HG02884 (cell line): ENCODE results near the gene TMEM164.

Experiments used
- ATAC-seq: cut with Tn5 transposase; IDR thresholded peaks from one replicate; pipeline ENCODE4 v1.9.1; 2021; ENCODE audit warnings: mild to moderate bottlenecking, moderate library complexity; ENCODE audit not compliant: unreplicated experiment

Gene TMEM164

DNA sequence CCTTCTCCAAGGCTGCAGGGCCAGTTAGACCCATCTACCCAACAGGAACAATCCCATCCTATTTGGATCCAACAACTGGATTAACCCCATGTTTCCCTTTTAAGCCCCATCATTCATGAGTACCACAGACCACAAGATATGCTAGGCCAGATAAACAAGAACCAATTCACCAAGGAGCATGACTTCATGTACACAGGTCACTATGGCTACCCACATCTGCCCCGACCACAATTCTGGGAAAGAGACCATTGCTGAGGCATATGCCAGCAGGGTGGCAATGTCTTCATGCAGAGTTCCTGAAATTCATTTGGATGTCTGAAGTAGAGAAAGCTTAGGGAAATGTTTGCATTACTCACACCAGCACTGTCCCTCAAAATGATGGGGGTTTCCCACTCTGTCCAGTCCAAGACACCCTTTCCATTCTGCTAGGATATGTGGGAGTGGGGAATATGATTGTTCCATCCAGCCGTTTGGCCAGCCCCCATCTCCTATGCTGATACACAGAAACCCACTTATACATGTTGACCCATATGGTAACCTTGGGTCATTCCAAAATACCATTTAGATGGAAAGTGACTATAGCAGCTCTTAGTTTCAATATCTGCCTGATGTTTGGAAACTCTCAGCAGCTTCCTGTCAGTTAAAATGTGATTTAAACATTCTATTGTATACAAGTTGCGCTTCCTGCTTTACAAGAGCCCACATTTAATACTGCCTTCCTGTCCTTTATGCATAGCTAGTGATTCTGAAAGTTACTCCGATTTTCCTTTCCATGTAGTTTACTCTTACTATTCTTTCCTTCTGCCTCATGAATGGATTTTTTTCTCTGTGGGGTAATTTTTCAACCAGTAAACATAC, 186.0 kb downstream of the TMEM164 start:
- ATAC-seq = peak; percentile 74

DNA sequence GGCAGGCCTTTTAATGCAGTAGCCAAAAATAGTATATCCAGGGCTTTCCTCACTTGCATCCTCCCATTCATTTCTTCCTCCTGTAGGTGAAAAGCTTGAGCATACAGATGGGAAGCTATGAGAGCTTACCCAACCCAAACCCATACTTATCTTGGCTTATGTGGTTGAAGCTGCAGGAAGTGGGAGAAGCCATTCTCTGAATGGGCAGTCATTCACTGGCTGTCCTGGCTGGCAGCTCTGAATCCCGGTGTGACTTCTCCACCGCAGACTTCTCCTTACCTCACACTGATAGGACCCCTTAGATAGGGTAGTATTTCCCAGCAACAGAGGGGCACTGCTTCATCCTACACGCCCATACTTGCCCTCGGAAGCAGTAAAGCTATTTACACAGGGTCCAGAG, 189.6 kb downstream of the TMEM164 start:
- no peak for ATAC-seq

GRCh38 chrX:110194977-110195376, 192.1 kb downstream of the TMEM164 start:
- ATAC-seq = no peak

DNA sequence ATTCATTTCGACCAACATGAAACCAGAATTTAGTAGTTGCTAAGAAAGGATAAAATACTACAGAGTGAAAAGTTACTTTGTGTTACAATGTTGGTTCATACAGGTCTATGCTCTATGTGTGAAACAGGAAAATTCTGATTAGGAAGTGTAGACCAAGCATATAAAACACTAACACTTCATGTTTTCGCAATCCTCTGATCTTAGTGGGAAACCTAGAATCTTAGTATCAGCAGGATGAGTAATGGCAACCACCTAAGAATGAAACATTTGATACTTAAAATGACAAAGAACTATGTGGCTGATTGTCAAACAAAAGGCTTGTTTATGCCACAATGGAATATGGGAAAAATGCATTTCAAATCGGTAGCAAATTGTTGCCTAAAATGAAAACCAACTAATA, 198.9 kb downstream of the TMEM164 start:
- no peak for ATAC-seq

DNA sequence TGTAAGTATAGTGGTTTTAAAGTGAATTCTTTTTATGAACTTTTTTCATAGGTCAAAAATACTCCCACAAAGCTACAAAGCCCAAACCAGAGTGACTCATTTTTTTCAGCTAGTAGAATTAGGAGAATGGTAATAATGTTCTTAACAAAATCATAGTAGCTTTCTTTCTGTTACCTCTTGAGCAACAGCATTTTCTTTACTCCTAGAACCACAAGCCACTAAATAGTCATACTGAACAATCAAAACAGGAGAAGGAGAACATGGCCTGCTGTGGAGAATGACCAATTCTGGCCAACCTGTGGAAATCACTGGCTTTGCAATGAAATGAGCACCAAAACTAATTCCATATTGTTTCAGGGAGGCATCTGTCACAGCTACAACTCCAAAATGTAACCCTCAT, 202.1 kb downstream of the TMEM164 start:
- no peak for ATAC-seq

DNA sequence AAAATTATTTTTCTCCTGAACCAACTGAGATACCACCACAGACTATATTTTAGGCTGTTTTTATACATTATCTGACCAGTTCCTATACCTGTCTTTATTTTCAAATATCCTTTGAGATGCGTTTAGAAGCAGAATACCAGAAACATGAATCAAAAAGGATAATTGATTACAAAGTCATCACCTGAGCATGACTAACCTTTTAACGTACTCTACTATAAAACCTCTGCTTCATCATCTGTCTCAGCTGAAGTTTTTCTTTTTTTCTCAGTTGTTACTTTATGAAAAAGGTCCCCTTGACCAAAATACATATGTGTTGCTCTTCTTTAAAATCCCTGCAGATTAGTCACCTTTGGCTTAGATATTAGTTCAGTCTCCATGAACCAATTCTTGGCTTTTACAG, 205.2 kb downstream of the TMEM164 start:
- no peak for ATAC-seq

DNA sequence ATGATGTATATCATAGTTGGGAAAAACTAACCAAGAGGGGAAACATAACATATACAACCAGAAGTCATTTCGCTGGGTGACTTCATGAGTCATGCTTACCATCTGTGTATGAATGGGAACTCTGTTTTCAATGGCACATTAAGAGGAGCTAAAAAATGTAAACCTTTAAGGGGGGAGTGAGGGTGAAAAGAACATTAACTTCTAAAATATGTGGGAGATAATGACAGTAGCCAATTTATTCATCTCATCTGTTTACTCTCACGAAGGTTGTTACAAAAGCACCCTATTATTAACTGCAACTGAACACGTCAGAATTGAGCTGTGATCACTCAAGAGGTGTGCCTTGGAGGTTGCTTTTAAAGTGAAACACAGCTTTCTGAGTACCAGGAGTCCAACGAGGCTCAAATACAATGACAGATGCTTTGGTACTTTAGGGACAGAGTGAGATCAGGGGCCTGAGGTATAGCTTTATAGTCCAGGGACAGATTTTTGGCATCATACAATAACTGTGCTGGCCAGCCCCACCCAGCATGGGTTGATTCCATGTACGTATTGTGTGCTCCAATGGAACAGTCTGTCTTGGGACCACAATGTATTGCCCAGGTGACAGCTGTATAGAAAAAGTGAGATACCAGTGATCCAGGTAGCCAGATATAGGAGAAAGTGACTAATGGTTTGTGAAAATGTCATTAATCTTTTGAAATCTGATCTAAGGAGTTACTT, 207.7 kb downstream of the TMEM164 start:
- ATAC-seq = no peak

DNA sequence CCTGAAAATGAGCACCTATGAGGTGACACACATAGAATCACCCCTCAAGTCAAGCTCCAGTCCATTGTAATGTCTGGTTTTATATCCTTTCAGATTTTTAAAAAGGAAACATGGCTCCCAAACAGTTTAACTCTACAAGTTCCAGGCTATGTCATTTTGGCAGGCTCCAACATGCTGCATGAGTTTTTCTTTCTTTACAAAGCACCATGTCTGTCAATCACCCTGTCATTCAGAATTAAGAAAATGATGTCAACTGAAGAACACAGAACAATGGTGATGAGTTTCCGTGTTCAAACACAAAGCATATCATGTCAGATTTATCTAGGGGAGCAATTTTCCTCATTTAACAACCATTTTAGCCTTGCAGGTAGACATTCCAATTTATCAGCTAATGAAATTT, 208.4 kb downstream of the TMEM164 start:
- no peak for ATAC-seq

DNA sequence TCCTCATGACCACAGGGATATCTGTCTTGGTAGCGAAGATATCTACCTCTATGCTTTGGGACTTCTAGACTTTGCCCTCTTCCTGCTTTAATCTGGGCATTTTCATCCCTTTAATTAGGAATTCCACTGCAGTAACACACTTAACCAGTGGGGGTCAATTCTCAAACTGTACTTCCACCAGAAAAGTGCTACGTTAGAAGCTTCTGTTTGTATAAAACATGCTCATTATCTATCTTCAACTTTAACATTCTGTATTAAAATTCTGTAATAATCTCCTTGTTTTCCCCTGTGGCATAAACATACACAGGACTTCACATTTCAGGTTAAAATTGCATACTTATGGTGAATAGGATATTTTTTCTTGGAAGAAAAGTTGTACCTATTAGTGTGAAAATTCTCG, 209.4 kb downstream of the TMEM164 start:
- no peak for ATAC-seq

DNA sequence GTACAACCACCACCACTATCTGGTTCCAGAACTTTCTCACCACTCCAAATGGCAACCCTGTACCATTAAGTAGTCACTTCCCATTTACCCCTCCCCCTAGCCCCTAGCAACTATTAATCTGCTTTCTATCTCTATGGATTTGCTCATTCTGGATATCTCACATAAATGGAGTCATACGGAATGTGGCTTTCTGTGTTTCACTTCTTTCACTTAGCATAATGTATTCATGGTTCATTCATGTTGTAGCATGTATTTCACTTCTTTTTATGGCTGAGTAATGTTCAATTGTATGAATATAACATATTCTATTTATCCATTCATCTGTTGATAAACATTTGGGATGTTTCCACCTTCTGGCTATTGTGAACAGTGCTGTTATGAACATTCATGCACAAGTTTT, 210.3 kb downstream of the TMEM164 start:
- no peak for ATAC-seq

- ATAC-seq = no peak
Observed at GRCh38 chrX:110214684-110215083, 211.8 kb downstream of the TMEM164 start.

GRCh38 chrX:110215411-110215810, 212.5 kb downstream of the TMEM164 start:
- ATAC-seq = no peak

GRCh38 chrX:110216027-110216426, 213.1 kb downstream of the TMEM164 start:
- no peak for ATAC-seq

GRCh38 chrX:110218591-110218990, 215.7 kb downstream of the TMEM164 start:
- ATAC-seq = no peak

DNA sequence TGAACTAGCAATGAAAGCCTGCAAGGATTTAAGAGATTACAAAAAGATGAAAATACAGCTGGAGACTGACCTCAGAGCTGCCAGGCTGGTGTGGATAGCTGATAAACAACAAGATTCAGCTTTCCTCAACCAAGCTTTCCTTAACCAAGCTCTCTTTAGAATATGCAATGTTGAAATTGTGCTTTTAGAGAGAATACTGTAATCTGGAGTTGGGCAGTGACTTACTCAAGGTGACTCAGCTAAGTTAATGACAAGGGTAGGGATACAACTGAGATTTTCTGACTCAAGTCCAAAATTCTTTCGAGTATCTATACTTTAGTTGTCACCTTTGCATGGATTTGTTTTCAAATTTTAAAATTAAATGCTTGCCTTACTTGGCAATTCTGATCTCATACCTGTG, 217.0 kb downstream of the TMEM164 start:
- no peak for ATAC-seq

DNA sequence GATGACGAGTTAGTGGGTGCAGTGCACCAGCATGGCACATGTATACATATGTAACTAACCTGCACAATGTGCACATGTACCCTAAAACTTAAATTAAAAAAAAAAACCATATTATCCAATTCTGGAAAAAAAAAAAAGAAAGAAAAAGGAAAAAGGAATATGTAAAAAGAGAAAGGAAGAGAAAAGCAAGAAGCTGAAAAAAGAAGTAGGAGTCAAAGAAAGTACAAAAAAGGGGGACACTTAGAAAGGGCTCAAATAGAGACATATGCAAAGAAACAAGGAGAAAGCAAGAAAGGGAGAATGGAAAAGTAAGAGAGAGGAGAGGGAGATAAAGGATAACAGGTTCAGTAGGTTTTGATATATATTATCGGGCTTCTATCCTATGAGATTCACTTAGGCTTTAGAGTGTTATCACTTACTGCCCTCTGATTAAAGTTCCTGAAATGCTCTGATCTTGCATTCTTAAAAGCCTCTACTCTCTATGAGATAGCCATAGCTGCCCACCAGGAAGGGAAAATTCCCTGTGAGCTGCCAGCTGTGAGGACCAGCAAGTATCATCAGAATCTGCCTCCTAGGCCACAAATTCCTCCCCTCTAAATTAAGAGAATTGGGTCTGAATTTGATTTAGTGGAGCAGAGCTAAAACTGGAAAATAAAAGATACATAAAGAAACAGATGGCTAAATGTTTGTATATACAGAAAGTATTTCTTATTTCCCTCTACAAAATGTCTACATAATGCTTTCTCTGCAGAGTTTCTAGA, 219.8 kb downstream of the TMEM164 start:
- no peak for ATAC-seq

DNA sequence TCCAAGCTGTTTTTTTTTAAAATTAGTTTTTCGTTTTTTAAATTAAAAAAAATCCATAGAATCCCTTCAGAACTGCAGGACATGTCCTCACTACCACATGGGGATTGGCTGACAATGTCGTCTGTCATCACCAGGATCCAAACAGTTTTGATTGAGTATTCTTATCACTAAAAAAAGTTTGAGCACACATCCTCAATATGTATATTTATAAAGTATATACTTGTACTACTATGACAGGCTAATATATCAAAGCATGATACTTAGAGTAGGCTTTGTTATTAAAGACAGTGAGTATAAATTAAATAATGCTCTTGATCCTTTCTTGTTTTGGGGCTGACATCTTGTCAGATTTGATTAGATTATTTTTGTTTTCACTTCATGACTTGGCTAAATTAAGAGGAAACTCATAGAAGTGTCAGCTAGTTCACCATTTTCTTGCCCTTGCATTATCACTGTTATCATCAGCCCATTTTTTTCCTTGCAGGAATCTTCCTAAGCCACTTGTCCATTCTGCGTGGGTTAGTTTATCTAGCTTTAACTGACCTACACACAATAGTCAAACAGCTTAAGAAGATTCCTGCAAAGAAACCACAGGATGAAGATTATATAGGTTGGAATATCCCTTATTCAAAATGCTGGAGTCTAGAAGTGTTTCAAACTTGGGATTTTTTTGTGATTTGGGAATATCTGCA, 222.2 kb downstream of the TMEM164 start:
- ATAC-seq = no peak

DNA sequence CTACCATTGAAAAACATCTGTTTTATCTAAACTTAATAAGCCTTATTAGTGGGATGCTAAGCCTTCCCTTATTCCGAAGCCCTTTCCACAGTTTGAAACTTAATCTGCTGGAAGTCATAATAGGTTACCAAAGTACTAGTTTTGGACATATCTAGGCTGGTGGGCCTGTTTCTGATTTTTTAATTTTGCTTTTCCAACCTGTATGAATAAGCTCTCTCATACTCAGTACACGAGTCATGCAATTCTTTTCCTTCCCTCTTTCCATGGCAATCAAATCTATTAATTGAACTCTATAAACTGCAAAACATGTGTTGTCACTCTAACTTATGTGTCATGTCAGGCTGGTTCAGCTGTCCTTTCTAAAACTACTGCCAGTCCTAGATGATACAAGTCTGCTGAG, 224.0 kb downstream of the TMEM164 start:
- no peak for ATAC-seq
